Prostate gland (tissue), 2 donors: ENCODE results near the gene SPTB.

Experiments used
- CTCF ChIP-seq, 4 experiments: fragments of 200-600 bp in 2 of 4; fragments of 450-650 bp in 2 of 4; sonication (generic) in 2 of 4; IDR thresholded peaks; 1 replicate in 3 of 4; 2 replicates in 1 of 4; pipeline ENCODE4 v1.5.1; 2016 to 2019; ENCODE audit warnings: antibody characterized with exemption in 4 of 4, mild to moderate bottlenecking in 2 of 4, moderate library complexity in 2 of 4
- POLR2A ChIP-seq: fragments of 450-650 bp; IDR thresholded peaks from one replicate; pipeline ENCODE4 v1.6.1; 2016; ENCODE audit warnings: antibody characterized with exemption, mild to moderate bottlenecking
- POLR2AphosphoS5 ChIP-seq: sonication (generic); formaldehyde crosslinking; IDR thresholded peaks from one replicate; pipeline ENCODE4 v1.6.1; 2017; ENCODE audit warnings: antibody characterized with exemption

GRCh38 chr14:64860039-64860438 lies 19.7 kb downstream of the SPTB start:
- TF ChIP-seq POLR2A = no peak
- TF ChIP-seq CTCF (IDR thresholded peaks at IDR 0.05) = no peak
- TF ChIP-seq POLR2AphosphoS5 = no peak
